HepG2 (cell line): ENCODE results near the gene NOS1AP. TPM values are rescaled to one million over a fixed set of nuclear protein-coding genes. Genes with fewer than 3 reads are reported as not detected.

Experiments used
- ATAC-seq: fragments of 200-7000 bp; cut with Tn5 transposase; 3 replicates; pipeline ENCODE4 v1.9.1; 2020; ENCODE audit warnings: mild to moderate bottlenecking, moderate library complexity
- BruUV-seq: library from RNA; stranded (reverse); fragments of 400-500 nt; replicated peaks from 2 replicates; lab custom pipeline; 2021; lab: Mats Ljungman, UMichigan
- CTCF ChIA-PET: fragments of 300-600 bp; formaldehyde crosslinking; extraction: SDS; loops from one replicate; lab custom pipeline; 2021; ENCODE audit warnings: low total read pairs, inconsistent platforms, low intra/inter-chr PET ratio; lab: Yijun Ruan, JAX
- POLR2A ChIA-PET: fragments of 350-600 bp; sonication (Branson Sonifier 250); formaldehyde crosslinking; loops from one replicate; lab custom pipeline; 2020; ENCODE audit warnings: antibody characterized with exemption, inconsistent platforms; lab: Yijun Ruan, JAX
- DNase-seq: peaks from one replicate; pipeline ENCODE4 v3.0.0-alpha.2; 2015; ENCODE audit warnings: low spot score
- FAIRE-seq: peaks from 3 replicates; lab custom pipeline; 2011; peaks lifted over from hg19 to GRCh38; lab: Jason Lieb, UNC
- H2AFZ ChIP-seq: one replicate; pipeline ENCODE4 v1.6.1; 2011; ENCODE audit warnings: low read length, inconsistent platforms
- H3K27ac ChIP-seq: fragments of 300-600 bp; 3 replicates; pipeline ENCODE4 v1.8.0; 2011; ENCODE audit warnings: mixed run types, mild to moderate bottlenecking, mixed read lengths, low read length, inconsistent platforms; ENCODE audit not compliant: insufficient read depth; ENCODE audit errors: extremely low read length
- H3K27me3 ChIP-seq, 2 experiments: fragments of 200-600 bp in 1 of 2; 2 replicates in 1 of 2; 3 replicates in 1 of 2; pipeline versions ENCODE4 v1.6.0 to v1.8.0; 2011; ENCODE audit warnings: low read length in 2 of 2, mild to moderate bottlenecking in 2 of 2, moderate library complexity in 2 of 2, inconsistent platforms in 1 of 2; ENCODE audit not compliant: insufficient read depth in 2 of 2, control insufficient read depth in 1 of 2
- H3K36me3 ChIP-seq, 2 experiments: fragments of 200-600 bp in 1 of 2; replicated peaks in 1 of 2; 2 replicates in 1 of 2; 3 replicates in 1 of 2; pipeline versions ENCODE4 v1.5.1 to v1.8.0; 2011; ENCODE audit warnings: low read length in 2 of 2, inconsistent platforms in 1 of 2; ENCODE audit not compliant: insufficient read depth in 2 of 2, control insufficient read depth in 1 of 2
- H3K4me1 ChIP-seq: 2 replicates; pipeline ENCODE4 v1.5.1; 2012; ENCODE audit warnings: low read length, inconsistent platforms; ENCODE audit not compliant: insufficient read depth
- H3K4me2 ChIP-seq: 2 replicates; pipeline ENCODE4 v1.6.0; 2011; ENCODE audit warnings: low read depth, low read length, inconsistent platforms
- H3K4me3 ChIP-seq, 3 experiments: fragments of 200-600 bp in 1 of 3; sonication (generic), shearing (Covaris generic) in 1 of 3; replicated peaks in 1 of 3; 2 replicates each; pipeline ENCODE4 v1.5.1; 2011 to 2016; ENCODE audit warnings: low read length in 3 of 3, inconsistent platforms in 2 of 3, low read depth in 2 of 3, mild to moderate bottlenecking in 2 of 3, control low read depth in 1 of 3, mixed read lengths in 1 of 3; ENCODE audit not compliant: insufficient read depth in 1 of 3
- H3K79me2 ChIP-seq: one replicate; pipeline ENCODE4 v1.6.1; 2011; ENCODE audit warnings: low read length, inconsistent platforms; ENCODE audit not compliant: insufficient read depth
- H3K9ac ChIP-seq: 2 replicates; pipeline ENCODE4 v1.6.0; 2011; ENCODE audit warnings: mild to moderate bottlenecking, low read depth, low read length, inconsistent platforms; ENCODE audit not compliant: insufficient read depth
- H3K9me3 ChIP-seq: 2 replicates; pipeline ENCODE4 v1.5.1; 2012; ENCODE audit warnings: mild to moderate bottlenecking, low read length
- H4K20me1 ChIP-seq: 2 replicates; pipeline ENCODE4 v1.6.0; 2011; ENCODE audit warnings: inconsistent platforms, mild to moderate bottlenecking, low read length, moderate library complexity; ENCODE audit not compliant: insufficient read depth
- MAFK ChIP-seq, 2 experiments: IDR thresholded peaks in 1 of 2; conservative IDR thresholded peaks in 1 of 2; 2 replicates each; pipeline ENCODE4 v1.6.1; 2011; ENCODE audit warnings: improper control_type of control experiment in 2 of 2, low read length in 2 of 2
- YY1 ChIP-seq: IDR thresholded peaks from 2 replicates; pipeline ENCODE4 v1.6.1; 2011; ENCODE audit warnings: low read length, low read depth, moderate library complexity, mild to moderate bottlenecking; ENCODE audit not compliant: insufficient read depth, insufficient replicate concordance
- ZKSCAN1 ChIP-seq: fragments of 150-350 bp; IDR thresholded peaks from 2 replicates; pipeline ENCODE4 v1.6.1; 2014; ENCODE audit warnings: low read length
- WGBS: methylation state at CpG from one replicate; pipeline ENCODE4 v1.1.6; 2017; ENCODE audit warnings: low lambda C conversion rate; 5-methylcytosine and 5-hydroxymethylcytosine counted together
- in situ Hi-C: cut with HindIII; loops from 2 replicates; pipeline ENCODE4 v1.10.0; 2017; ENCODE audit warnings: low pct_unique_long_range_greater_than_20kb; ENCODE audit not compliant: extremely low pct_ligation_motif_present
- intact Hi-C: fragments of 100-400 bp; cut with micrococcal nuclease; formaldehyde crosslinking; loops from one replicate; pipeline ENCODE4 v1.10.0; 2022; ENCODE audit not compliant: unreplicated experiment
- polyA plus RNA-seq, 8 experiments: library from polyadenylated mRNA; depleted of rRNA in 3 of 8; stranded (reverse) in 7 of 8; unstranded in 1 of 8; fragments of >200 nt; fragmentation: Illumina TruSeq in 4 of 8; extraction: Trizol in 4 of 8; gene quantifications; 2 replicates each; pipeline versions ENCODE4 v1.2.1 to v1.2.3, GENCODE V29; 2011 to 2016; ENCODE audit warnings: low read depth in 4 of 8, missing spikeins in 1 of 8, mixed read lengths in 1 of 8; ENCODE audit not compliant: insufficient read depth in 1 of 8
- total RNA-seq, 5 experiments: library from RNA; depleted of rRNA; stranded (reverse); fragments of >200 nt; fragmentation: Illumina TruSeq; extraction: Trizol; gene quantifications; 2 replicates each; pipeline ENCODE4 v1.2.3, GENCODE V29; 2016; ENCODE audit warnings: low read depth in 1 of 5

The NOS1AP gene
- total and polyA plus RNA-seq, 2 of the 13 experiments (the other 11 are each of a cell fraction or from before 2014, with no cell fraction given), result 2.0 to 3.3 TPM

- H3K79me2 ChIP-seq, result no peaks in the 10 kb centered on the region
- no peak for DNase-seq
- peak in 1 of 2 experiments; percentile 10; a peak in 1 of 4 replicates for TF ChIP-seq MAFK (conservative IDR thresholded peaks at IDR 0.05 in 1 of 2, IDR thresholded peaks at IDR 0.05 in 1 of 2; ENCODE audit: low read length in 2 of 2)
- TF ChIP-seq YY1, result no peak
- TF ChIP-seq, all 625 proteins: peak for 1
- CTCF ChIA-PET, result no interaction called here
- Histone ChIP-seq H4K20me1 (no peaks in the 10 kb centered on the region), H3K9me3 (no peaks in the 10 kb centered on the region), H3K27ac (no peak overlapping the region), H3K4me3 (no peak overlapping the region), H3K36me3 (peaks cover 14 to 55% of the 10 kb centered on the region in 2 experiments; a peak in 4 of 5 replicates), H2AFZ (no peak overlapping the region), H3K9ac (no peak overlapping the region), H3K4me1 (no peaks in the 10 kb centered on the region), H3K4me2 (no peak overlapping the region), H3K27me3 (no peaks in the 10 kb centered on the region)
- FAIRE-seq, result no peak
- intact Hi-C loops, result no loop called here
- in situ Hi-C loops, result no loop called here
- WGBS, result 96% methylated on average over 9 of the region's 9 CpGs
- POLR2A ChIA-PET, result no interaction called here
- BruUV-seq, result no TSS peak
- no peak for ATAC-seq
Observed at GRCh38 chr1:162353078-162353477, 283.6 kb downstream of the NOS1AP start.

GRCh38 chr1:162353702-162354101 lies 284.2 kb downstream of the NOS1AP start:
- H3K27ac ChIP-seq, result no peak overlapping the region
- intact Hi-C loops, result no loop called here

More at GRCh38 chr1:162353702-162354101, 284.2 kb downstream of the NOS1AP start:
- no peaks in the 10 kb centered on the region for H3K9me3 ChIP-seq
- H4K20me1 ChIP-seq, result no peaks in the 10 kb centered on the region
- ATAC-seq (no peak), DNase-seq (no peak), FAIRE-seq (no peak)
- BruUV-seq, result no TSS peak
- H3K9ac ChIP-seq, result no peak overlapping the region
- no peaks in the 10 kb centered on the region for H3K4me1 ChIP-seq
- no peak overlapping the region for H2AFZ ChIP-seq
- no peak for TF ChIP-seq ZKSCAN1
- H3K4me3 ChIP-seq, result no peak overlapping the region
- POLR2A ChIA-PET, result no interaction called here
- no peaks in the 10 kb centered on the region for H3K79me2 ChIP-seq
- H3K36me3 ChIP-seq, result peaks cover 15 to 61% of the 10 kb centered on the region in 2 experiments; a peak in 4 of 5 replicates
- CTCF ChIA-PET, result no interaction called here
- in situ Hi-C loops, result no loop called here
- H3K27me3 ChIP-seq, result no peaks in the 10 kb centered on the region
- WGBS, result 94% methylated on average over 5 of the region's 5 CpGs
- H3K4me2 ChIP-seq, result no peak overlapping the region
